Measurements from ENCODE around the gene KIF2C.
"Not testable (repeated sequence)": the region's sequence is repeated elsewhere in the genome, so short reads cannot be mapped to it uniquely, and the experiment has no call there.

Gene KIF2C

GRCh38 chr1:44776730-44777068 lies 37.1 kb downstream of the KIF2C start:
- DNase-seq = no peak

GRCh38 chr1:44777547-44777946 lies 37.9 kb downstream of the KIF2C start:
- DNase-seq = no peak

GRCh38 chr1:44777969-44778635 lies 38.5 kb downstream of the KIF2C start:
- DNase-seq = no peak

GRCh38 chr1:44778705-44779576 lies 39.3 kb downstream of the KIF2C start:
- DNase-seq = no peak

GRCh38 chr1:44780583-44781121 lies 41.0 kb downstream of the KIF2C start:
- DNase-seq = no peak

GRCh38 chr1:44783697-44784093 lies 44.1 kb downstream of the KIF2C start:
- DNase-seq = peak; percentile 16

GRCh38 chr1:44784094-44785028 lies 44.7 kb downstream of the KIF2C start:
- DNase-seq = no peak

GRCh38 chr1:44785029-44785380 lies 45.4 kb downstream of the KIF2C start:
- DNase-seq = no peak

- DNase-seq = no peak
Observed at GRCh38 chr1:44785501-44786137, 46.0 kb downstream of the KIF2C start.

GRCh38 chr1:44786138-44786840 lies 46.7 kb downstream of the KIF2C start:
- DNase-seq = no peak

GRCh38 chr1:44786841-44787426 lies 47.3 kb downstream of the KIF2C start:
- DNase-seq = no peak

GRCh38 chr1:44787506-44787905 lies 47.9 kb downstream of the KIF2C start:
- no peak for DNase-seq

- DNase-seq = no peak
Observed at GRCh38 chr1:44788120-44788860, 48.7 kb downstream of the KIF2C start, which contains the start of gene BEST4. Gene BEST4, minus strand, starts transcription at chr1:44788170. Its CDS starts 465 bp downstream, at chr1:44787705.

- no peak for DNase-seq
Observed at GRCh38 chr1:44790968-44791801, 51.5 kb downstream of the KIF2C start.

- no peak for DNase-seq
Observed at GRCh38 chr1:44792736-44793502, 53.3 kb downstream of the KIF2C start.

GRCh38 chr1:44797886-44798285 lies 58.2 kb downstream of the KIF2C start:
- not testable (repeated sequence) for DNase-seq

- no peak for DNase-seq
Observed at GRCh38 chr1:44798481-44799365, 59.1 kb downstream of the KIF2C start.

Data from NCI-H446 treated with DMSO at 0.1 percent for 48 hours (cell line).